H1 (cell line): ENCODE results near the gene MORC3. TPM values are rescaled to one million over a fixed set of nuclear protein-coding genes. Genes with fewer than 3 reads are reported as not detected.

Source experiments
- CTCF ChIA-PET: fragments of 300-600 bp; sonication (Branson Sonifier 250); formaldehyde crosslinking; loops from one replicate; lab custom pipeline; 2021; ENCODE audit not compliant: partially characterized antibody; lab: Charles Lee
- POLR2A ChIA-PET: fragments of 300-600 bp; sonication (Branson Sonifier 250); formaldehyde crosslinking; loops from one replicate; lab custom pipeline; 2021; ENCODE audit warnings: inconsistent platforms; ENCODE audit not compliant: partially characterized antibody; lab: Charles Lee
- DNase-seq, 2 experiments: peaks; one replicate each; pipeline versions ENCODE4 v3.0.0 to v3.0.0-alpha.2; 2010 to 2022; ENCODE audit warnings: low spot score in 2 of 2, low read depth in 1 of 2, mixed read lengths in 1 of 2
- FAIRE-seq: peaks from 2 replicates; lab custom pipeline; 2011; peaks lifted over from hg19 to GRCh38; lab: Jason Lieb, UNC
- H2AFZ ChIP-seq: 2 replicates; pipeline ENCODE4 v1.8.1; 2012; ENCODE audit warnings: low read length, inconsistent platforms
- H2AK5ac ChIP-seq: 2 replicates; pipeline ENCODE4 v1.6.1; 2013; ENCODE audit warnings: low read depth, low read length
- H2BK120ac ChIP-seq: replicated peaks from 2 replicates; pipeline ENCODE3; 2013; ENCODE audit warnings: low read depth, low read length, inconsistent platforms
- H2BK12ac ChIP-seq: 2 replicates; pipeline ENCODE4 v1.6.1; 2013; ENCODE audit warnings: low read depth, low read length
- H2BK15ac ChIP-seq: 2 replicates; pipeline ENCODE4 v1.6.1; 2013; ENCODE audit warnings: low read length
- H2BK20ac ChIP-seq: 2 replicates; pipeline ENCODE4 v1.6.1; 2013; ENCODE audit warnings: low read length
- H2BK5ac ChIP-seq: 2 replicates; pipeline ENCODE4 v1.6.1; 2013; ENCODE audit warnings: low read depth, low read length
- H3K14ac ChIP-seq: 2 replicates; pipeline ENCODE4 v1.6.1; 2013; ENCODE audit warnings: inconsistent platforms; ENCODE audit not compliant: insufficient read length
- H3K18ac ChIP-seq: 2 replicates; pipeline ENCODE4 v1.6.1; 2013; ENCODE audit warnings: low read length; ENCODE audit errors: extremely low read depth
- H3K23ac ChIP-seq: 2 replicates; pipeline ENCODE4 v1.6.1; 2013; ENCODE audit warnings: inconsistent platforms; ENCODE audit not compliant: insufficient read length
- H3K23me2 ChIP-seq: 2 replicates; pipeline ENCODE4 v1.6.1; 2013; ENCODE audit warnings: low read depth, low read length
- H3K27ac ChIP-seq: 2 replicates; pipeline ENCODE4 v1.6.1; 2011; ENCODE audit warnings: low read depth, low read length, inconsistent platforms
- H3K27me3 ChIP-seq, 4 experiments: replicated peaks in 1 of 4; 1 replicate in 1 of 4; 2 replicates in 3 of 4; pipeline versions ENCODE4 v1.6.1 to v1.8.1; 2011 to 2013; ENCODE audit warnings: low read length in 3 of 4, mild to moderate bottlenecking in 3 of 4, inconsistent platforms in 2 of 4, mixed read lengths in 2 of 4, moderate library complexity in 1 of 4; ENCODE audit not compliant: control insufficient read depth in 3 of 4, insufficient read depth in 3 of 4; ENCODE audit errors: extremely low read depth in 1 of 4
- H3K36me3 ChIP-seq, 4 experiments: 2 replicates each; pipeline versions ENCODE4 v1.6.1 to v1.8.1; 2011 to 2013; ENCODE audit warnings: mild to moderate bottlenecking in 4 of 4, low read length in 3 of 4, moderate library complexity in 2 of 4, control low read depth in 1 of 4, inconsistent platforms in 1 of 4; ENCODE audit not compliant: insufficient read depth in 4 of 4, control insufficient read depth in 2 of 4
- H3K4ac ChIP-seq: replicated peaks from 2 replicates; pipeline ENCODE3; 2013; ENCODE audit warnings: low read length, low read depth, mixed read lengths, inconsistent platforms; ENCODE audit not compliant: insufficient read length
- H3K4me1 ChIP-seq, 4 experiments: replicated peaks in 1 of 4; 1 replicate in 1 of 4; 2 replicates in 3 of 4; pipeline versions ENCODE4 v1.6.1 to v1.8.1; 2011 to 2013; ENCODE audit warnings: low read length in 3 of 4, inconsistent platforms in 2 of 4, mixed read lengths in 1 of 4; ENCODE audit not compliant: insufficient read depth in 4 of 4, control insufficient read depth in 3 of 4
- H3K4me2 ChIP-seq, 2 experiments: 2 replicates each; pipeline versions ENCODE4 v1.6.1 to v1.8.1; 2011 to 2013; ENCODE audit warnings: low read depth in 2 of 2, low read length in 2 of 2, control low read depth in 1 of 2, inconsistent platforms in 1 of 2, mild to moderate bottlenecking in 1 of 2; ENCODE audit not compliant: insufficient read depth in 1 of 2
- H3K4me3 ChIP-seq, 4 experiments: fragments of 200-600, 300-600 bp in 1 of 4; sonication (generic), shearing (Covaris generic), sonication (Bioruptor Twin) in 1 of 4; 2 replicates each; pipeline versions ENCODE4 v1.5.1 to v1.8.1; 2011 to 2016; ENCODE audit warnings: low read length in 4 of 4, low read depth in 3 of 4, control low read depth in 2 of 4, inconsistent platforms in 2 of 4, mild to moderate bottlenecking in 2 of 4, mixed read lengths in 1 of 4, moderate library complexity in 1 of 4; ENCODE audit not compliant: insufficient read depth in 2 of 4; ENCODE audit errors: extremely low read depth in 1 of 4
- H3K56ac ChIP-seq: replicated peaks from 2 replicates; pipeline ENCODE3; 2013; ENCODE audit warnings: low read depth, mild to moderate bottlenecking, mixed read lengths, low read length, inconsistent platforms; ENCODE audit not compliant: insufficient read length
- H3K79me1 ChIP-seq: 2 replicates; pipeline ENCODE4 v1.6.1; 2013; ENCODE audit warnings: low read depth, low read length, control low read depth
- H3K79me2 ChIP-seq, 2 experiments: 2 replicates each; pipeline versions ENCODE4 v1.6.1 to v1.8.1; 2012 to 2013; ENCODE audit warnings: low read length in 2 of 2, mild to moderate bottlenecking in 2 of 2, inconsistent platforms in 1 of 2; ENCODE audit not compliant: insufficient read depth in 2 of 2, control insufficient read depth in 1 of 2
- H3K9ac ChIP-seq, 4 experiments: replicated peaks in 1 of 4; 1 replicate in 1 of 4; 2 replicates in 3 of 4; pipeline versions ENCODE4 v1.6.1 to v1.8.1; 2011 to 2013; ENCODE audit warnings: low read depth in 3 of 4, low read length in 3 of 4, control low read depth in 2 of 4, mild to moderate bottlenecking in 2 of 4, moderate library complexity in 2 of 4, inconsistent platforms in 1 of 4; ENCODE audit errors: extremely low read depth in 1 of 4
- H3K9me3 ChIP-seq, 2 experiments: 2 replicates each; pipeline versions ENCODE4 v1.6.1 to v1.8.1; 2012 to 2013; ENCODE audit warnings: mild to moderate bottlenecking in 2 of 2, moderate library complexity in 2 of 2, control low read depth in 1 of 2, inconsistent platforms in 1 of 2, low read depth in 1 of 2, low read length in 1 of 2, mixed read lengths in 1 of 2; ENCODE audit not compliant: insufficient read depth in 2 of 2
- H4K20me1 ChIP-seq, 2 experiments: replicated peaks in 1 of 2; 2 replicates each; pipeline versions ENCODE3 to v1.8.1; 2011 to 2013; ENCODE audit warnings: inconsistent platforms in 2 of 2, low read length in 2 of 2, mild to moderate bottlenecking in 1 of 2; ENCODE audit not compliant: insufficient read depth in 2 of 2, control insufficient read depth in 1 of 2
- H4K5ac ChIP-seq: 2 replicates; pipeline ENCODE4 v1.6.1; 2013; ENCODE audit warnings: low read length, low read depth, mixed read lengths, inconsistent platforms; ENCODE audit not compliant: insufficient read length
- H4K8ac ChIP-seq: 2 replicates; pipeline ENCODE4 v1.8.0; 2013; ENCODE audit warnings: mild to moderate bottlenecking, moderate library complexity, low read length, inconsistent platforms; ENCODE audit not compliant: insufficient read depth; ENCODE audit errors: extremely low read depth
- H4K91ac ChIP-seq: replicated peaks from 2 replicates; pipeline ENCODE3; 2013; ENCODE audit warnings: low read length, mixed read lengths, inconsistent platforms; ENCODE audit not compliant: insufficient read length
- JUN ChIP-seq: IDR thresholded peaks from 2 replicates; pipeline ENCODE4 v1.6.1; 2011; ENCODE audit warnings: low read depth, mild to moderate bottlenecking, improper control_type of control experiment, low read length
- MAFK ChIP-seq: IDR thresholded peaks from 2 replicates; pipeline ENCODE4 v1.6.1; 2012; ENCODE audit warnings: low read depth, mild to moderate bottlenecking, improper control_type of control experiment, low read length
- POLR2A ChIP-seq, 2 experiments: IDR thresholded peaks; 1 replicate in 1 of 2; 2 replicates in 1 of 2; pipeline ENCODE4 v1.6.1; 2011; ENCODE audit warnings: low read depth in 2 of 2, low read length in 2 of 2, mild to moderate bottlenecking in 2 of 2; ENCODE audit errors: control extremely low read depth in 1 of 2
- WGBS, 2 experiments: shearing (Covaris generic) in 1 of 2; methylation state at CpG; one replicate each; pipeline versions ENCODE4 v1.1.6 to v1.1.7; 2013 to 2015; ENCODE audit warnings: low lambda C conversion rate in 2 of 2, mixed read lengths in 2 of 2, inconsistent platforms in 1 of 2, low coverage in 1 of 2, missing lambda C conversion rate in 1 of 2; ENCODE audit not compliant: insufficient replicate concordance in 2 of 2, insufficient coverage in 1 of 2, insufficient read length in 1 of 2; ENCODE audit errors: extremely low coverage in 1 of 2, missing lambda C conversion rate in 1 of 2; 5-methylcytosine and 5-hydroxymethylcytosine counted together
- polyA plus RNA-seq, 7 experiments: library from polyadenylated mRNA; depleted of rRNA in 3 of 7; stranded (reverse) in 5 of 7; unstranded in 2 of 7; fragments of >200 nt in 5 of 7; fragments of 200-250 nt in 2 of 7; gene quantifications; 1 replicate in 5 of 7; 2 replicates in 1 of 7; 4 replicates in 1 of 7; pipeline versions ENCODE4 v1.2.1 to v1.2.3, GENCODE V29; 2011 to 2013; ENCODE audit warnings: missing spikeins in 2 of 7, mixed read lengths in 2 of 7
- total RNA-seq: library from RNA; stranded (reverse); fragmentation: NEBNext Ultra II Directional; extraction: Animal tissue kit (Norgen Biotek cat#: 25700); gene quantifications from 2 replicates; pipeline ENCODE4 v1.2.1, GENCODE V29; 2021
- TF ChIP-seq, protein P1 (sequence below): IDR thresholded peaks from 2 replicates; pipeline ENCODE4 v1.6.1; 2011; ENCODE audit warnings: low read length, improper control_type of control experiment

The MORC3 gene
- total and polyA plus RNA-seq, 2 of the 8 experiments (the other 6 are each of a cell fraction or from before 2014, with no cell fraction given) = 5.0 to 20.4 TPM

- Histone ChIP-seq H4K5ac (no peak overlapping the region), H3K18ac (no peak overlapping the region), H3K4ac (no peak overlapping the region), H3K23ac (no peak overlapping the region), H2BK120ac (no peak overlapping the region), H3K23me2 (no peaks in the 10 kb centered on the region), H3K27ac (no peak overlapping the region), H3K4me1 (no peaks in the 10 kb centered on the region; a peak in 1 of 7 replicates), H2AFZ (no peak overlapping the region), H3K27me3 (no peaks in the 10 kb centered on the region), H3K36me3 (peaks cover 6 to 27% (median 21%) of the 10 kb centered on the region in 4 experiments; a peak in 6 of 8 replicates), H2BK15ac (no peak overlapping the region), H3K14ac (no peak overlapping the region), H3K9me3 (no peaks in the 10 kb centered on the region), H2BK20ac (no peak overlapping the region), H2BK5ac (no peak overlapping the region), H3K56ac (no peak overlapping the region), H3K9ac (no peak overlapping the region), H3K79me1 (no peaks in the 10 kb centered on the region), H3K4me3 (no peak overlapping the region), H4K8ac (no peak overlapping the region), H3K79me2 (no peaks in the 10 kb centered on the region), H2AK5ac (no peak overlapping the region), H3K4me2 (no peak overlapping the region), H4K91ac (no peak overlapping the region), H4K20me1 (no peaks in the 10 kb centered on the region), H2BK12ac (no peak overlapping the region)
- POLR2A ChIA-PET = no interaction called here
- 96% methylated on average over 11 of the region's 11 CpGs; no CpG with 5 or more reads in 1 of the 2 experiments for WGBS, 2 experiments
- CTCF ChIA-PET = no interaction called here
- TF ChIP-seq, protein P1, sequence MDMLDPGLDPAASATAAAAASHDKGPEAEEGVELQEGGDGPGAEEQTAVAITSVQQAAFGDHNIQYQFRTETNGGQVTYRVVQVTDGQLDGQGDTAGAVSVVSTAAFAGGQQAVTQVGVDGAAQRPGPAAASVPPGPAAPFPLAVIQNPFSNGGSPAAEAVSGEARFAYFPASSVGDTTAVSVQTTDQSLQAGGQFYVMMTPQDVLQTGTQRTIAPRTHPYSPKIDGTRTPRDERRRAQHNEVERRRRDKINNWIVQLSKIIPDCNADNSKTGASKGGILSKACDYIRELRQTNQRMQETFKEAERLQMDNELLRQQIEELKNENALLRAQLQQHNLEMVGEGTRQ = no peak
- no peak for TF ChIP-seq MAFK
- no peak for TF ChIP-seq JUN
- no peak for TF ChIP-seq POLR2A (IDR thresholded peaks at IDR 0.05; ENCODE audit: control extremely low read depth in 1 of 2, low read depth in 2 of 2, low read length in 2 of 2)
- FAIRE-seq (no peak), DNase-seq (no peak)
Observed at GRCh38 chr21:36412916-36413315, 92.9 kb downstream of the MORC3 start.
